Muscle layer of colon (tissue), 2 donors: ENCODE results near the gene FLOT1.

Source experiments
- H3K27ac ChIP-seq: one replicate; pipeline ENCODE4 v1.7.0; 2013; ENCODE audit warnings: low read depth, mild to moderate bottlenecking, low read length, moderate library complexity
- H3K27me3 ChIP-seq, 2 donors: one replicate each; pipeline ENCODE4 v1.7.0; 2013; ENCODE audit warnings: low read length in 2 of 2, mild to moderate bottlenecking in 2 of 2; ENCODE audit not compliant: insufficient read depth in 2 of 2, control insufficient read depth in 1 of 2
- H3K36me3 ChIP-seq: one replicate; pipeline ENCODE4 v1.7.0; 2013; ENCODE audit warnings: mild to moderate bottlenecking, low read length; ENCODE audit not compliant: insufficient read depth
- H3K4me1 ChIP-seq: one replicate; pipeline ENCODE4 v1.7.0; 2013; ENCODE audit warnings: mild to moderate bottlenecking, low read length; ENCODE audit not compliant: insufficient read depth
- H3K4me3 ChIP-seq, 2 donors: one replicate each; pipeline ENCODE4 v1.7.0; 2013; ENCODE audit warnings: low read length in 2 of 2, low read depth in 1 of 2, mild to moderate bottlenecking in 1 of 2, moderate library complexity in 1 of 2
- H3K9ac ChIP-seq: one replicate; pipeline ENCODE4 v1.7.0; 2013; ENCODE audit warnings: low read length
- H3K9me3 ChIP-seq: one replicate; pipeline ENCODE4 v1.7.0; 2013; ENCODE audit warnings: mild to moderate bottlenecking, low read length
- donor health status: abdominal sarcoma.
- donor health status: Adenocarcinoma of cecum.

Gene FLOT1

DNA sequence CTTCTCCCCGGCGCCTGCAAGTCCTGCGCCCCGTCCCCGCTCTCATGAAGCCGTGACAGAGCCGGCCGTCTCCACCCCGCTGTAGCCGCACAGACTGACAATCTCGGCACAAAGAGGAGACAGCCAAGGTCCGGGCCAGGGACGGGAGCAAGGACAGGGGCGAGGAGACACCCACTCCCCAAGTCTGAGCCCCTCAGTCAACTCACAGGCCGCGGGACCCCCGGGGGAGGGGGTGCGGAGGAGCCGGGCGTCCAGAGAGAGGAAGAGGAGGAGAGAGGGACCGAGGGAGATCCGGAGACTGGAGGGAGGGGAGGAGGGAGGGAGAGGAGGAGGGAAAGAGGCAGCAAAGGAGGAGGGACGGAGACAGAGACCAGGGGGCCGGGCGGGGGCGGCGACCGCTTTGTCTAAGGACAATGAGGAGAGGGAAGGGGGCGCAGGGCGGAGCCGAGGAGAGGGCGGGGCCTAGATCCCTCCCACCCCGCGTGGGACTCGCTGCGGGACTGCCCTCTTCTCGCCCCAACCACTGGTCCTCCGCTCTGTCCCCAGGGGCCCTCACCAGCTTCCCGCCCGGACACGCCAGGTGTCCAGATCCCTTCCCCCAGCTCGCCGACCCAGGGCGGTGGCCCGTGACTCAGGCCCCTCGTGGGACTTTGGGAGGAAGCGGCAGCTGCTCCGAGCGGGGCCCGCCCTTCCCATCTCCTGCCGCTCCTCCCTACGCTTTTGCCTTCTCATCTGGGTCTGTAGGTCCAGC lies 55.4 kb downstream of the FLOT1 start:
- H3K27me3 ChIP-seq, result no peaks in the 10 kb centered on the region
- H3K27ac ChIP-seq, result peak overlapping the region; percentile 100
- H3K4me3 ChIP-seq, result peak overlapping the region; percentile 94 to 99
- peaks cover 3% of the 10 kb centered on the region for H3K36me3 ChIP-seq
- H3K9me3 ChIP-seq, result no peaks in the 10 kb centered on the region
- H3K9ac ChIP-seq, result peak overlapping the region; percentile 86
- H3K4me1 ChIP-seq, result peaks cover 49% of the 10 kb centered on the region

DNA sequence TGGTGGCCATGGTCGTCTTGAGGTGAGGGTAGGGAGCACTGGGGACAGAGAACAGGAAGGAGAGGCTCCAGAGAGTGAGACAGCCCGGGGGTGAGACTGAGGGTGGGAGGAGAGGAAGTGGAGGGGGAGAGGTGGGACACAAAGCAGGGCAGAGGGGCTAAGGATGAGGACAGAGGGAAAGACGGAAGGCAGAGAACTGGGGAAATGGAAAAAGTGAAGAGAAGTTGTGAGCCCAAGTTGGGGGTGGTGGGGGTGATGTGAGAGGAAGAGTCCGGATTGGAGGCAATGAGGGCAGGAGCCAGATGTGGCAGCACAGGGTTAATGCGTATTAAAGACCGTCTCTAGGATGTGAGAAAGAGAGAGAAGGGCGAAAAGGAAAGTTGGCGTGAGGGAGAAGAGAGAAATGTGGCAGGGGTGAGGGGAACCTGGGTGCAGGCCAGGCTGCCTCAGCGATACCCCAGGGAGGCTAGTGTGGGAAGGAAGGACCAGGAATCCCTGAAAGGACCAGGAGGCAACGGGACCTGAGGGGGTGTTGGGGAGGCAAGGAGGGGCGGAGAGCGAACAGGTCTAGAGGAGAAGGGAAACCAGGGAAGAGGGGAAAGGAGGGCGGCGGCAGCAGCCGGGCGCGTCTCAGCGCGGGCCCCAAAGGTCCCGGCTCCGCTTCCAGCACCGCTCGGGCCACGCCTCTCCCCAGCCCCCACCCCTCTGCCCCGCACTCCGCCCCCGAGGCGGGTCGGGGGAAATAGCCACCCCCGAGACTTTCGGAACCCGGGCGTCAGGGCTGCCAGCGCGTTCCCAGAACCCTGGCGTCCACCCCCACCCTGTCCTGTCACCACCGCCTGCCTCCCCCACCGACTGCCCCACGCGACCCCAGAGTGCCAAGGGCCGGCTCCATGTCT lies 56.2 kb downstream of the FLOT1 start, which contains the start of gene PPP1R18:
TSS of gene PPP1R18 (minus strand) at position 637 of the 899 bp plus-strand sequence. CDS start at position 10, 627 bp downstream.
- Histone ChIP-seq H3K4me1 (peaks cover 54% of the 10 kb centered on the region), H3K9me3 (no peaks in the 10 kb centered on the region), H3K36me3 (peaks cover 3% of the 10 kb centered on the region), H3K27ac (peak within 1 kb of the TSS; percentile 100), H3K4me3 (peak within 1 kb of the TSS; percentile 94 to 99), H3K9ac (peak within 1 kb of the TSS; percentile 98), H3K27me3 (no peaks in the 10 kb centered on the region)

DNA sequence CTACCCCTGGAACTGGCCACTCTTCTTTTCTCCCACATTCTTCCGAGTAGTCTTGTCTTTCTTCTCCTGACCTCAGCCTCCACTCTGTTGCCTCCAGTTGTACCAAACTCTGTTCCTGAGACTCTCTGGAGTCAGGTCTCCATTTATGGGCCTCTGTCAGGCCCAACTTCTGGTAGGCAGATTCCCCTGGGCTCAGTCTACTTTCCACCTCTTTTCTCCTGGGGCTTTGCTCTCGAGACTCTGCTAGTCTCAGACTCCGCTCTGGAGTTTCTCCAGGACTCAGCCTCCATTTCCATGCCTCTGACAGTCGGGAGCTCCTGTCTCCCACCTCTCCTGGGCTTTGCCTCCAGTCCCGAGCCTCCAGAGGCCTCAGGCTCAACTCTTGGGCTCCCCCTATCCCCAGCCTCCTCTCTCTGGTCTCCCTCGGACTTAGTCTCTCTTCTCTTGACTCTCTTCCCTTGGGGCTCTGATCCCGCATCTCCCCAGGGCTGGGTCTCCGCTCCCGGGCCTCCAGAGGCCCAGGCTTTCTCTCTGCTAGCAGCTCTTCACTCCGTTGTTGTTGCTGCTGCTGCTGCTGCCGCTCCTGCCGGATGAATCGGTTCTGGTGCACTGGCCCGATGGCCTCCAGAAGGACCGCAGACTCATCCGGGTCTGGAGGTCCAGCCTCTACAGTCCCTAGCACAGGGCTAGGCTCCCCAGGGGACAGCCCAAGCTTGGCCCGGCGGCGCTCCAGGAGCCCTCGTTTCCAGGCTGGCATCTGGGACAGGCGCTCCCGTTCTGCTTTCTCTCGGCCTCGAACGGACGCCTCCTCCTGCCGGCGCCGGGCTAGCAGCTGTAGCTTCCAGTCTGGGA lies 57.1 kb downstream of the FLOT1 start:
- peak overlapping the region; percentile 98 for H3K9ac ChIP-seq
- H3K27me3 ChIP-seq, result no peaks in the 10 kb centered on the region
- H3K9me3 ChIP-seq, result no peaks in the 10 kb centered on the region
- H3K4me1 ChIP-seq, result peaks cover 59% of the 10 kb centered on the region
- peaks cover 4% of the 10 kb centered on the region for H3K36me3 ChIP-seq
- peak overlapping the region; percentile 88 to 99 for H3K4me3 ChIP-seq
- peak overlapping the region; percentile 100 for H3K27ac ChIP-seq

DNA sequence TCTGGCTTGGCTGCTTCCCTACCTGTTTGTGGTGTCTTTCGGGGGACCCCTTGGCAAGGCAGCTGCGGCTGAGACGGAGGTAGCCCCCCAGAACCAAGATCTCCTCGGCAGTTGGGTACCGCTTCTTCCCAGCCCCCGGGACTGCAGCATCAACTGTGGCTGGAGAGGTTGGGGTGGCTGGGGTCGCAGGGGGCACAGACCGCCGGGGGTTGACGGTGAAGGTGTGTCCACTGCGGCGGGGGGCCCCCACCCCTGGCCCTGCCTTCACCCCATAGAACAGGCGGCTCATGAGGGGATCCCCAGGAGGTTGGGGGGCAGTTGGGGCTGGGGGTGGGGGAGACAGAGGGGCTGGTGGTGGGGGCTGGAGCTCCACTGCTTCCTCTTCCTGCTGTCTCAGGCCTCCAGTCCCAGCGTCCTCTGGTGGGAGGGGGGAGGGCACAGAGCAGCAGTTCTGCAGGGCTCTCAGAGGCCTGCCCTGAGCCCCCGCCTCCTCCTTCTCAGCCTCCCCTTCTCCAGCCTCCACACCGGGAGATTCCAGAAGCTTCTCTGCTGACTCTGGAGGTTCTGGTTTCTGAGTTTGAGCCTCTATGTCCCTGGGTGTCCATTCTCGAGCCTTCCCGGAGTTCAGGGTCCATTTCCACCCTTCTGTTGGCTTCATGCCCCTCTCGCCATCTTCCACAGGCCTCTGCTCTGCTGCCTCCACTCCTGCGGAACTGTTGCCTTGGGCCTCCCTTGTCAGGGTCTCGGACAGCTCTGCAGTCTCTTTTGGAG lies 57.9 kb downstream of the FLOT1 start:
- no peaks in the 10 kb centered on the region for H3K27me3 ChIP-seq
- H3K27ac ChIP-seq, result peak overlapping the region; percentile 100
- no peaks in the 10 kb centered on the region for H3K9me3 ChIP-seq
- peaks cover 12% of the 10 kb centered on the region for H3K36me3 ChIP-seq
- peaks cover 60% of the 10 kb centered on the region for H3K4me1 ChIP-seq
- peak overlapping the region; percentile 88 to 99 for H3K4me3 ChIP-seq
- H3K9ac ChIP-seq, result peak overlapping the region; percentile 98

DNA sequence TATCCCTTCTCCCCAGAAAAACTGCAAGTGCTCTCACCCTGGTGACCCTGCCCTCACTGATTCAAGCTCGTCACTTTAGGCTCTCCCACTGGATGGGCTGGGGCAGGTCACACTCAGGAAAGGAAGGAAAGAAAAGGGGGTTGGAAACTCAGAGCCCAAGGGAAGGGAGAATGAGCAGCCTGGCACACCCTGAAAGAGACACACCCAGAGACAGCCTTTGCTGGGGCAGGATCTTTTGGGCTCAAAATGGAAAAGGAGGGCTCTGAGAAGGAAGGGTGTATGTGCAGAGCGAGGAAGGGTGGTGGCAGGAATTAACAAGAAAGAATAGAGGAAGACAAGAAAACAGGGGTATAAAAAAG lies 58.5 kb downstream of the FLOT1 start:
- Histone ChIP-seq H3K9ac (peak overlapping the region; percentile 98), H3K4me3 (peak overlapping the region; percentile 88 to 99), H3K36me3 (peaks cover 14% of the 10 kb centered on the region), H3K27me3 (no peaks in the 10 kb centered on the region), H3K4me1 (peaks cover 57% of the 10 kb centered on the region), H3K9me3 (no peaks in the 10 kb centered on the region), H3K27ac (peak overlapping the region; percentile 100)

DNA sequence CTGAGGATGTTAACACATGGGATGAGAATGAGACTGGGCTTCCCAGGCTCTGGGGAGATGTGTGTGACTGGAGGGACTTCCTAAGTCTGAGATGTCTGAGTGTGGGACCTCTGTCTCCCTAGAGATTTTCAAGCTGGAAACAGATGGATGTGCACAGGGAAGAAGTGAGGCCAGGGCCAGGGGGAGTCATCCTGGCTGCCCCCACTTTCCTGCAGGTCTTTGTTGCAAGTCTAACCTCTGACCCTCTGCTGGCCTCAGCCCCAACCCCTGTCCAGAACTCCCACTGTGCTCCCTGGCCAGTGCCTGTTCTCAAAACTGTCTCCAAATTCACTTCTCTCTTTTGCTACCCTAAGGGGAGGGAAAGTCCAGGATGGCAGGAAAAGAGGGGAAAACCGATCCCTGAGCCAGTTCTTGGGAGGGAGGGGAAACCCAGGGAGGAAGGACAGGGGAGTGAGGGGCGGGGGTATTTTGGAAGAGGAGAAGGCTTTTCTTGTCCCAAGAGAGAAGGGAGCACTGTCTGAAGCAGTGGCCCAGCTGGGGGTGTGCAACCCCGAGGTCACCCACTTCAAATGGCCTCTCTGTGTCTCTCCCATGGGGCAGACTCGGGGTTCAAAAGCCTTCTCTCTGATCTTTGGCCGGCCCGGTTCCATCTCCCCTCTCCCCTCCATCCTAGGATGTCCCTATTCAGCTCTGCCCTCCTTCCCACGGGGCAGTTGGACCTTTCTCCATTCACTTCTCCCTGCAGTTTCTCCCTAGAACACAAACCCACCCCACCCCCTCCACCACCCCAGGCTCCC lies 59.1 kb downstream of the FLOT1 start:
- Histone ChIP-seq H3K36me3 (peaks cover 20% of the 10 kb centered on the region), H3K9me3 (no peaks in the 10 kb centered on the region), H3K4me1 (peaks cover 51% of the 10 kb centered on the region), H3K27ac (peak overlapping the region; percentile 100), H3K27me3 (no peaks in the 10 kb centered on the region), H3K9ac (peak overlapping the region; percentile 98), H3K4me3 (peak overlapping the region; percentile 88 to 99)

DNA sequence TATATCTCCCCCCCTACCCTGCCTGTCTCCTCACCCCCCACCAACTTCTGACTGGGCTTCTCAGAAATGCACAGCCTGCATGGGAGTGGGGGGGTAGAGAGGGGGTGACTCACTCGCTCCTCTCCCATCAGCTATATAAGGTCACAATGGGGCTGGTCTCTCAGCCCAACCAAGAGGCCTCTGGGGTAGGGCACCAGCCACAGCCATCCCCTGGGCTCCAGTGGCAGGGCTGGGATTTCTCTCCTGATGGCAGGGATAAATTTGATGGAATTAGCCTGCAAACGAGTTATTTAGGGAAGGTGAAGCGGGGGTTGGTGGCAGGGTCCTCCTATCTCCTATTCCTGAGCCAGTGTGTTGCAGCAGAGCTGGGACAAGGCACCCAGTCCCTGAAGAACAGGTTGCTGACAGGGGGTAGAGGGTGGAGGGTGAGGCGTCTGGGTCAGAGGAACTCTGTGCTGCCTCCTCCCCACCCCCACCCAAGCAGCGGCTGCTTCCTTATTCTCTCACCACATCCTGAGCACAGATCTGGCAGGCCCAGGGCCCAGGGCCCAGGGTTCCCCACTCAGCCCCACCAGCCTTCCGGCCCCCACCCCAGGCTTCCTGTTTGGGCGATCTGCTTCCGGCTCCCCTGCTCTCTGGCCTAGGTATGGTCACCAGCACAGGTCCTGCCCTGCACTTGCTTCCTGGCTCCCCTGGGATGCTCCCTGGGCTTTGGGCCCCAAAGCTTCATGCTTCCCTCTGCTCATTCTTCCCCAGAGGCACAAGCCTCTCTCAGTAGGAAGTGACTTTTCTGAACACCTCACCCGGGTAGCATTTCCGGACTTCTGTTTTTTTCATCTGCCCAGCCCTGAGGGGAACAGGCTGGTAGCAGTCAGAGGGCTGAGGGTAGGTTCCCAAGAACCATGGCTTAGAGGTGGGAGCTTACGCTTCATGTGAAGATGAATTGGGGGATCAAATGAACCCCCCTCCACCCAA lies 60.1 kb downstream of the FLOT1 start:
- Histone ChIP-seq H3K9ac (peak overlapping the region; percentile 98), H3K36me3 (peaks cover 27% of the 10 kb centered on the region), H3K27ac (peak overlapping the region; percentile 100)

DNA sequence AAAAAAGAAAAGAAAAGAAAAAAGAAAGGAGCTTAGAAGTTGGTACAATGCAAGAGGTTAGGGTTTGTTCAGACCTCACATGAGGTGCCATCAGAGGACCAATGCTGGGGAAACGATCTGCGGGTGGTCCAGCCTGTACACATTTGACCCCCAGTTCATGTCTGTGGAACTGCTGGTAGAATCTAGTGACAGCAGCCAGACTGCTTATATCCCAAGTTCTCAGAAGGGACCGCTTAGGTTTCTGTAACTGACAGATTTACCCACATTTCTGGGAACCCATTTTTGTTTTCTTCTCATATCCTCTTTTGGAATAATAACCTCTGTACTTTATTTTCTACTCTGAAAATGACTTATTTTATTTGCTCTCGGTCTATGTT lies 60.7 kb downstream of the FLOT1 start:
- H3K27me3 ChIP-seq, result no peaks in the 10 kb centered on the region
- peaks cover 34% of the 10 kb centered on the region for H3K36me3 ChIP-seq
- H3K9me3 ChIP-seq, result no peaks in the 10 kb centered on the region
- H3K9ac ChIP-seq, result peak overlapping the region; percentile 98
- H3K4me3 ChIP-seq, result peak overlapping the region; percentile 35 to 99
- H3K4me1 ChIP-seq, result peaks cover 44% of the 10 kb centered on the region
- peak overlapping the region; percentile 100 for H3K27ac ChIP-seq

More for the DNA sequence above, 60.1 kb downstream of the FLOT1 start:
- H3K4me1 ChIP-seq, result peaks cover 44% of the 10 kb centered on the region
- H3K27me3 ChIP-seq, result no peaks in the 10 kb centered on the region
- no peaks in the 10 kb centered on the region for H3K9me3 ChIP-seq
- H3K4me3 ChIP-seq, result peak overlapping the region; percentile 88 to 99

DNA sequence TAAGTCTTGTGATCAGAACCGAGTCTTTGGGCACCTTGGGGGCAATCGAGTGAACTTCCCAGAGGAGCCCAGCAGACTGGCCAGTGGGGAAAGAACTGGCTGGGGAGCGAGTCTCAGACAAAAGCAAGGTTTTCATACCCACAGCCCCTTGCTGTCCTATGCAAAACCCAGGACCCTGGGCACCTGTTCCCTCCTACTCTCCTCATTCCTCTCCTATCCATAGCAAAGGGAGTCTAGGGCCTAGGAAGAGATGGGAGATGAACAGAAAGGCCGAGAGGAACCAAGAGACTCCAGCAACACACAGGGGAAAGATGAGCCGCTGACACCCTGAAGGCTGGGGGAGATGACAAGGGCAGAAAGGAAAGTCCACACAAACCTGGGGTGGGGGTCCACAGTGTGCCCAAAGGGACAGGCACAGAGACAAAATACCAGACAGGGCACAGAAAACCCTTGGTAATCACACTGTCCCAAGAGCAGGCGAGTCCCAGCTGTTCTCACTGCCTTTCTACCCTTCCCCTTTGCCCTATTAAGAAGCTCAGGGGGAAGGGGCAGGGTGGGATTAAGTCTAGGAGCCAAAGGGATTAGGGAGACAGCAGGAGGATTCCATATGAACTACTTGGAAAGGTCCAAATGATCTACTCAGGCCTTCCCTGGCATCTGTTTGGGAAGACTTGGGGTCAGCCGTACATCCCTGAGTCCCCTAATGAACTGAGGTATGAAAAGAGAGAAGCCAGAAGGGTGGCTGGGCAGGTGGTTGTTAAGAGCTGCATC lies 62.5 kb downstream of the FLOT1 start:
- Histone ChIP-seq H3K4me3 (peak overlapping the region in 1 of 2 donors; percentile 43), H3K4me1 (peaks cover 44% of the 10 kb centered on the region), H3K27ac (peak overlapping the region; percentile 100), H3K36me3 (peaks cover 45% of the 10 kb centered on the region), H3K9me3 (no peaks in the 10 kb centered on the region), H3K27me3 (no peaks in the 10 kb centered on the region), H3K9ac (peak overlapping the region; percentile 57)
